ENCODE measurements around the gene MYCL. TPM values are rescaled to one million over a fixed set of nuclear protein-coding genes. Genes with fewer than 3 reads are reported as not detected.

Gene MYCL
- total RNA-seq, 1 experiment from 2014 or later, result 31.0 TPM

DNA sequence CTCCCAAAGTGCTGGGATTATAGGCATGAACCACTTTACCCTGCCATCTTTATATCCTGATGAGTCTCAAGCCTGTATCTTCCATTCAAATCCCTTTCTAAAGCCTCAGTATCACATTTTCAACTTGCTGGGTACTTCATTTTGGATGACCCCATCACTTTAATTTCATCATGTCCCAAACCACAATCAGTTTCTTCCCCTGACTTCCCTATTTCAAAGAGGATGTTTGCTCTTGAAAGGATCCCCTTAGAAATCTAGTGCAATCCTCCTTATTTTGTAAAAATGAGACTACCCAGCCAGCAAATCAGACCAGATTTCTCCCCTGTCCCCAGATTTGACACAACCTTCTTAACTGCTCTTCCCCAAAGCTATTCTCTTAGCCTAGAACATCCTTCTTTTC, 11.4 kb downstream of the MYCL start:
- H3K27me3 Mint-ChIP-seq (ENCODE audit: low read depth), result peaks cover 3% of the 10 kb centered on the region
- no peak overlapping the region for H3K4me3 Mint-ChIP-seq
- TF ChIP-seq, protein P1, sequence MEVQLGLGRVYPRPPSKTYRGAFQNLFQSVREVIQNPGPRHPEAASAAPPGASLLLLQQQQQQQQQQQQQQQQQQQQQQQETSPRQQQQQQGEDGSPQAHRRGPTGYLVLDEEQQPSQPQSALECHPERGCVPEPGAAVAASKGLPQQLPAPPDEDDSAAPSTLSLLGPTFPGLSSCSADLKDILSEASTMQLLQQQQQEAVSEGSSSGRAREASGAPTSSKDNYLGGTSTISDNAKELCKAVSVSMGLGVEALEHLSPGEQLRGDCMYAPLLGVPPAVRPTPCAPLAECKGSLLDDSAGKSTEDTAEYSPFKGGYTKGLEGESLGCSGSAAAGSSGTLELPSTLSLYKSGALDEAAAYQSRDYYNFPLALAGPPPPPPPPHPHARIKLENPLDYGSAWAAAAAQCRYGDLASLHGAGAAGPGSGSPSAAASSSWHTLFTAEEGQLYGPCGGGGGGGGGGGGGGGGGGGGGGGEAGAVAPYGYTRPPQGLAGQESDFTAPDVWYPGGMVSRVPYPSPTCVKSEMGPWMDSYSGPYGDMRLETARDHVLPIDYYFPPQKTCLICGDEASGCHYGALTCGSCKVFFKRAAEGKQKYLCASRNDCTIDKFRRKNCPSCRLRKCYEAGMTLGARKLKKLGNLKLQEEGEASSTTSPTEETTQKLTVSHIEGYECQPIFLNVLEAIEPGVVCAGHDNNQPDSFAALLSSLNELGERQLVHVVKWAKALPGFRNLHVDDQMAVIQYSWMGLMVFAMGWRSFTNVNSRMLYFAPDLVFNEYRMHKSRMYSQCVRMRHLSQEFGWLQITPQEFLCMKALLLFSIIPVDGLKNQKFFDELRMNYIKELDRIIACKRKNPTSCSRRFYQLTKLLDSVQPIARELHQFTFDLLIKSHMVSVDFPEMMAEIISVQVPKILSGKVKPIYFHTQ (CRISPR knock-in tag; IDR thresholded peaks at IDR 0.05), result no peak
- TF ChIP-seq ZNF416 (CRISPR knock-in tag; IDR thresholded peaks at IDR 0.05) (no peak), NFE2L1 (CRISPR knock-in tag; IDR thresholded peaks at IDR 0.05) (no peak), ZNF512 (CRISPR knock-in tag; IDR thresholded peaks at IDR 0.05; ENCODE audit: borderline replicate concordance) (no peak), MYBL2 (CRISPR knock-in tag; IDR thresholded peaks at IDR 0.05) (no peak), HMGA2 (CRISPR knock-in tag; IDR thresholded peaks at IDR 0.05) (no peak), ZBTB21 (CRISPR knock-in tag; IDR thresholded peaks at IDR 0.05; ENCODE audit: borderline replicate concordance) (no peak), OVOL2 (CRISPR knock-in tag; IDR thresholded peaks at IDR 0.05; ENCODE audit: borderline replicate concordance) (no peak), FOXP1 (CRISPR knock-in tag; IDR thresholded peaks at IDR 0.05; ENCODE audit: borderline replicate concordance) (no peak)
- TF ChIP-seq, protein P2, sequence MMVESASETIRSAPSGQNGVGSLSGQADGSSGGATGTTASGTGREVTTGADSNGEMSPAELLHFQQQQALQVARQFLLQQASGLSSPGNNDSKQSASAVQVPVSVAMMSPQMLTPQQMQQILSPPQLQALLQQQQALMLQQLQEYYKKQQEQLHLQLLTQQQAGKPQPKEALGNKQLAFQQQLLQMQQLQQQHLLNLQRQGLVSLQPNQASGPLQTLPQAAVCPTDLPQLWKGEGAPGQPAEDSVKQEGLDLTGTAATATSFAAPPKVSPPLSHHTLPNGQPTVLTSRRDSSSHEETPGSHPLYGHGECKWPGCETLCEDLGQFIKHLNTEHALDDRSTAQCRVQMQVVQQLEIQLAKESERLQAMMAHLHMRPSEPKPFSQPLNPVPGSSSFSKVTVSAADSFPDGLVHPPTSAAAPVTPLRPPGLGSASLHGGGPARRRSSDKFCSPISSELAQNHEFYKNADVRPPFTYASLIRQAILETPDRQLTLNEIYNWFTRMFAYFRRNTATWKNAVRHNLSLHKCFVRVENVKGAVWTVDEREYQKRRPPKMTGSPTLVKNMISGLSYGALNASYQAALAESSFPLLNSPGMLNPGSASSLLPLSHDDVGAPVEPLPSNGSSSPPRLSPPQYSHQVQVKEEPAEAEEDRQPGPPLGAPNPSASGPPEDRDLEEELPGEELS (CRISPR knock-in tag; IDR thresholded peaks at IDR 0.05), result no peak
- TF ChIP-seq, protein P3, sequence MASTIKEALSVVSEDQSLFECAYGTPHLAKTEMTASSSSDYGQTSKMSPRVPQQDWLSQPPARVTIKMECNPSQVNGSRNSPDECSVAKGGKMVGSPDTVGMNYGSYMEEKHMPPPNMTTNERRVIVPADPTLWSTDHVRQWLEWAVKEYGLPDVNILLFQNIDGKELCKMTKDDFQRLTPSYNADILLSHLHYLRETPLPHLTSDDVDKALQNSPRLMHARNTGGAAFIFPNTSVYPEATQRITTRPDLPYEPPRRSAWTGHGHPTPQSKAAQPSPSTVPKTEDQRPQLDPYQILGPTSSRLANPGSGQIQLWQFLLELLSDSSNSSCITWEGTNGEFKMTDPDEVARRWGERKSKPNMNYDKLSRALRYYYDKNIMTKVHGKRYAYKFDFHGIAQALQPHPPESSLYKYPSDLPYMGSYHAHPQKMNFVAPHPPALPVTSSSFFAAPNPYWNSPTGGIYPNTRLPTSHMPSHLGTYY (CRISPR knock-in tag; IDR thresholded peaks at IDR 0.05), result no peak
- TF ChIP-seq, protein P4, sequence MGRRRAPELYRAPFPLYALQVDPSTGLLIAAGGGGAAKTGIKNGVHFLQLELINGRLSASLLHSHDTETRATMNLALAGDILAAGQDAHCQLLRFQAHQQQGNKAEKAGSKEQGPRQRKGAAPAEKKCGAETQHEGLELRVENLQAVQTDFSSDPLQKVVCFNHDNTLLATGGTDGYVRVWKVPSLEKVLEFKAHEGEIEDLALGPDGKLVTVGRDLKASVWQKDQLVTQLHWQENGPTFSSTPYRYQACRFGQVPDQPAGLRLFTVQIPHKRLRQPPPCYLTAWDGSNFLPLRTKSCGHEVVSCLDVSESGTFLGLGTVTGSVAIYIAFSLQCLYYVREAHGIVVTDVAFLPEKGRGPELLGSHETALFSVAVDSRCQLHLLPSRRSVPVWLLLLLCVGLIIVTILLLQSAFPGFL (CRISPR knock-in tag; IDR thresholded peaks at IDR 0.05; ENCODE audit: borderline replicate concordance), result no peak
- H3K4me1 Mint-ChIP-seq, result peaks cover 37% of the 10 kb centered on the region
- H3K27ac Mint-ChIP-seq, result no peak overlapping the region
- ChIA-PET POLR2A (no interaction called here), CTCF (interaction anchor here (4.0 kb wide), 1 partner anchor 12 kb away, joined by 19 read pairs; the partner anchor contains the start of gene MYCL)
- H3K36me3 Mint-ChIP-seq, result no peaks in the 10 kb centered on the region
- DNase-seq (ENCODE audit: low spot score) (no peak), ATAC-seq (no peak)
- no peaks in the 10 kb centered on the region for H3K9me3 Mint-ChIP-seq

GRCh38 chr1:39886757-39887231, 14.9 kb downstream of the MYCL start:
- H3K27me3 Mint-ChIP-seq (ENCODE audit: low read depth), result peaks cover 3% of the 10 kb centered on the region
- ChIA-PET CTCF (interaction anchor here (1.5 kb wide), 1 partner anchor 16 kb away, joined by 6 read pairs; no protein-coding TSS in a partner anchor), POLR2A (interaction anchor here (0.9 to 1.0 kb wide), 2 partner anchors 9 to 13 kb away, joined by 4 to 5 read pairs; no protein-coding TSS in a partner anchor)
- TF ChIP-seq, protein P3 (CRISPR knock-in tag; IDR thresholded peaks at IDR 0.05), result no peak
- TF ChIP-seq, protein P5, sequence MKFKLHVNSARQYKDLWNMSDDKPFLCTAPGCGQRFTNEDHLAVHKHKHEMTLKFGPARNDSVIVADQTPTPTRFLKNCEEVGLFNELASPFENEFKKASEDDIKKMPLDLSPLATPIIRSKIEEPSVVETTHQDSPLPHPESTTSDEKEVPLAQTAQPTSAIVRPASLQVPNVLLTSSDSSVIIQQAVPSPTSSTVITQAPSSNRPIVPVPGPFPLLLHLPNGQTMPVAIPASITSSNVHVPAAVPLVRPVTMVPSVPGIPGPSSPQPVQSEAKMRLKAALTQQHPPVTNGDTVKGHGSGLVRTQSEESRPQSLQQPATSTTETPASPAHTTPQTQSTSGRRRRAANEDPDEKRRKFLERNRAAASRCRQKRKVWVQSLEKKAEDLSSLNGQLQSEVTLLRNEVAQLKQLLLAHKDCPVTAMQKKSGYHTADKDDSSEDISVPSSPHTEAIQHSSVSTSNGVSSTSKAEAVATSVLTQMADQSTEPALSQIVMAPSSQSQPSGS (CRISPR knock-in tag; IDR thresholded peaks at IDR 0.05; ENCODE audit: borderline replicate concordance, low read depth), result no peak
- TF ChIP-seq, protein P2 (CRISPR knock-in tag; IDR thresholded peaks at IDR 0.05), result no peak
- TF ChIP-seq GTF2I (CRISPR knock-in tag; conservative IDR thresholded peaks at IDR 0.05), result no peak
- no peak for TF ChIP-seq ELF4 (CRISPR knock-in tag; IDR thresholded peaks at IDR 0.05; ENCODE audit: low read depth)
- TF ChIP-seq FOXK1 (CRISPR knock-in tag; IDR thresholded peaks at IDR 0.05), result no peak
- TF ChIP-seq MLX (CRISPR knock-in tag; IDR thresholded peaks at IDR 0.05), result no peak
- no peak for TF ChIP-seq ZNF423 (CRISPR knock-in tag; IDR thresholded peaks at IDR 0.05)
- no peak for TF ChIP-seq EMX1 (CRISPR knock-in tag; IDR thresholded peaks at IDR 0.05)
- no peak for TF ChIP-seq NFE2L1 (CRISPR knock-in tag; IDR thresholded peaks at IDR 0.05)

More at GRCh38 chr1:39886757-39887231, 14.9 kb downstream of the MYCL start:
- ATAC-seq, result no peak
- H3K36me3 Mint-ChIP-seq, result no peaks in the 10 kb centered on the region
- DNase-seq (ENCODE audit: low spot score), result no peak
- peaks cover 15% of the 10 kb centered on the region for H3K4me1 Mint-ChIP-seq
- H3K9me3 Mint-ChIP-seq, result no peaks in the 10 kb centered on the region
- no peak overlapping the region for H3K27ac Mint-ChIP-seq
- H3K4me3 Mint-ChIP-seq, result no peak overlapping the region
